GM10266 (cell line): ENCODE data around the gene METRNL.
"Not testable (repeated sequence)": the region's sequence is repeated elsewhere in the genome, so short reads cannot be mapped to it uniquely, and the experiment has no call there.

Source experiments
- DNase-seq: peaks from one replicate; pipeline ENCODE4 v3.0.0; 2012; ENCODE audit errors: extremely low spot score
- CTCF ChIP-seq: IDR thresholded peaks from 2 replicates; pipeline ENCODE4 v1.5.1; 2012; ENCODE audit warnings: mild to moderate bottlenecking, low read depth; ENCODE audit not compliant: control insufficient read depth, insufficient read depth; ENCODE audit errors: missing control alignments

Gene METRNL

GRCh38 chr17:83079352-83079747, at the start of gene METRNL:
TSS of gene METRNL (plus strand) at chr17:83079609. CDS start at chr17:83079816, 207 bp downstream.
- DNase-seq: peak; percentile 99
- no peak for TF ChIP-seq CTCF

GRCh38 chr17:83030432-83030831, 49.0 kb upstream of the METRNL start:
- no peak for DNase-seq
- no peak for TF ChIP-seq CTCF

GRCh38 chr17:83031321-83031945, 48.0 kb upstream of the METRNL start:
- no peak for DNase-seq
- TF ChIP-seq CTCF: no peak

GRCh38 chr17:83031946-83032451, 47.4 kb upstream of the METRNL start:
- not testable (repeated sequence) for DNase-seq

GRCh38 chr17:83032781-83033180, 46.6 kb upstream of the METRNL start:
- TF ChIP-seq CTCF: no peak
- no peak for DNase-seq

GRCh38 chr17:83034525-83034924, 44.9 kb upstream of the METRNL start:
- TF ChIP-seq CTCF: no peak
- no peak for DNase-seq

- no peak for DNase-seq
- no peak for TF ChIP-seq CTCF
These were observed 43.7 kb upstream of the METRNL start for GRCh38 chr17:83035722-83036121.

- no peak for TF ChIP-seq CTCF
- no peak for DNase-seq
These were observed 43.2 kb upstream of the METRNL start for GRCh38 chr17:83036193-83036592.
